Gastroesophageal sphincter (tissue), 3 donors: Measurements from ENCODE around the gene TLX2.

ENCODE experiments used
- EP300 ChIP-seq: sonication (generic); formaldehyde crosslinking; IDR thresholded peaks from one replicate; pipeline ENCODE4 v1.6.1; 2017; ENCODE audit warnings: antibody characterized with exemption, mild to moderate bottlenecking
- POLR2A ChIP-seq, 2 donors: fragments of 450-650 bp; IDR thresholded peaks; one replicate each; pipeline ENCODE4 v1.6.1; 2017; ENCODE audit warnings: antibody characterized with exemption in 2 of 2, mild to moderate bottlenecking in 2 of 2, moderate library complexity in 1 of 2
- POLR2AphosphoS5 ChIP-seq: sonication (generic); formaldehyde crosslinking; IDR thresholded peaks from one replicate; pipeline ENCODE4 v1.6.1; 2017; ENCODE audit warnings: antibody characterized with exemption
- TF ChIP-seq, protein P1 (sequence below), 4 experiments: fragments of 200-600 bp in 2 of 4; fragments of 450-650 bp in 2 of 4; sonication (generic) in 1 of 4; IDR thresholded peaks; one replicate each; pipeline ENCODE4 v1.5.1; 2017 to 2019; ENCODE audit warnings: antibody characterized with exemption in 4 of 4, mild to moderate bottlenecking in 2 of 4, moderate library complexity in 2 of 4

DNA sequence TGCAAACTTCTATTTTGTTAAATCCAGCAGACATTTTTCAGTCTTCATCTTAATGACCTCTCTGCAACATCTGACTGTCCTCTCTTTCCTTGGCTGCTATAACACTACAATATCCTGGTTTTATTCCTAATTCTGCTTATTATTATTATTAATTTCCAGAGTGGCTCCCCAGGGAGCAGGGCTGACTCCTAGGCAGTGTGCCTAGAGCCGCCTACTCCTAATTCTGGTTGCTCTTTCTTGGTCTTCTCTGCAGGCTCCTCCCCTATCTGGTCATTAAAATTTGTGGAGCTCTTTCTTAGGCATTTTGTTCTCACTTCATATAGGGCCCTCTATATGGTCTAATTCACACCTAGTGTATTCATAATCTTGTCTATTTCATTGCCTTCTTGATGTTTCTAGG, 28.7 kb downstream of the TLX2 start:
- TF ChIP-seq, protein P1, sequence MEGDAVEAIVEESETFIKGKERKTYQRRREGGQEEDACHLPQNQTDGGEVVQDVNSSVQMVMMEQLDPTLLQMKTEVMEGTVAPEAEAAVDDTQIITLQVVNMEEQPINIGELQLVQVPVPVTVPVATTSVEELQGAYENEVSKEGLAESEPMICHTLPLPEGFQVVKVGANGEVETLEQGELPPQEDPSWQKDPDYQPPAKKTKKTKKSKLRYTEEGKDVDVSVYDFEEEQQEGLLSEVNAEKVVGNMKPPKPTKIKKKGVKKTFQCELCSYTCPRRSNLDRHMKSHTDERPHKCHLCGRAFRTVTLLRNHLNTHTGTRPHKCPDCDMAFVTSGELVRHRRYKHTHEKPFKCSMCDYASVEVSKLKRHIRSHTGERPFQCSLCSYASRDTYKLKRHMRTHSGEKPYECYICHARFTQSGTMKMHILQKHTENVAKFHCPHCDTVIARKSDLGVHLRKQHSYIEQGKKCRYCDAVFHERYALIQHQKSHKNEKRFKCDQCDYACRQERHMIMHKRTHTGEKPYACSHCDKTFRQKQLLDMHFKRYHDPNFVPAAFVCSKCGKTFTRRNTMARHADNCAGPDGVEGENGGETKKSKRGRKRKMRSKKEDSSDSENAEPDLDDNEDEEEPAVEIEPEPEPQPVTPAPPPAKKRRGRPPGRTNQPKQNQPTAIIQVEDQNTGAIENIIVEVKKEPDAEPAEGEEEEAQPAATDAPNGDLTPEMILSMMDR (IDR thresholded peaks at IDR 0.05), result no peak
- TF ChIP-seq EP300 (no peak), POLR2A (IDR thresholded peaks at IDR 0.05) (no peak), POLR2AphosphoS5 (no peak)
